H1 (cell line): ENCODE data around the gene SPATS1. TPM values are rescaled to one million over a fixed set of nuclear protein-coding genes. Genes with fewer than 3 reads are reported as not detected.

ENCODE experiments used
- CTCF ChIA-PET: fragments of 300-600 bp; sonication (Branson Sonifier 250); formaldehyde crosslinking; loops from one replicate; lab custom pipeline; 2021; ENCODE audit not compliant: partially characterized antibody; lab: Charles Lee
- POLR2A ChIA-PET: fragments of 300-600 bp; sonication (Branson Sonifier 250); formaldehyde crosslinking; loops from one replicate; lab custom pipeline; 2021; ENCODE audit warnings: inconsistent platforms; ENCODE audit not compliant: partially characterized antibody; lab: Charles Lee
- DNase-seq, 2 experiments: peaks; one replicate each; pipeline versions ENCODE4 v3.0.0 to v3.0.0-alpha.2; 2010 to 2022; ENCODE audit warnings: low spot score in 2 of 2, low read depth in 1 of 2, mixed read lengths in 1 of 2
- FAIRE-seq: peaks from 2 replicates; lab custom pipeline; 2011; peaks lifted over from hg19 to GRCh38; lab: Jason Lieb, UNC
- H2AFZ ChIP-seq: 2 replicates; pipeline ENCODE4 v1.8.1; 2012; ENCODE audit warnings: low read length, inconsistent platforms
- H2AK5ac ChIP-seq: 2 replicates; pipeline ENCODE4 v1.6.1; 2013; ENCODE audit warnings: low read depth, low read length
- H2BK120ac ChIP-seq: replicated peaks from 2 replicates; pipeline ENCODE3; 2013; ENCODE audit warnings: low read depth, low read length, inconsistent platforms
- H2BK12ac ChIP-seq: 2 replicates; pipeline ENCODE4 v1.6.1; 2013; ENCODE audit warnings: low read depth, low read length
- H2BK15ac ChIP-seq: 2 replicates; pipeline ENCODE4 v1.6.1; 2013; ENCODE audit warnings: low read length
- H2BK20ac ChIP-seq: 2 replicates; pipeline ENCODE4 v1.6.1; 2013; ENCODE audit warnings: low read length
- H2BK5ac ChIP-seq: 2 replicates; pipeline ENCODE4 v1.6.1; 2013; ENCODE audit warnings: low read depth, low read length
- H3K14ac ChIP-seq: 2 replicates; pipeline ENCODE4 v1.6.1; 2013; ENCODE audit warnings: inconsistent platforms; ENCODE audit not compliant: insufficient read length
- H3K18ac ChIP-seq: 2 replicates; pipeline ENCODE4 v1.6.1; 2013; ENCODE audit warnings: low read length; ENCODE audit errors: extremely low read depth
- H3K23ac ChIP-seq: 2 replicates; pipeline ENCODE4 v1.6.1; 2013; ENCODE audit warnings: inconsistent platforms; ENCODE audit not compliant: insufficient read length
- H3K23me2 ChIP-seq: 2 replicates; pipeline ENCODE4 v1.6.1; 2013; ENCODE audit warnings: low read depth, low read length
- H3K27ac ChIP-seq: 2 replicates; pipeline ENCODE4 v1.6.1; 2011; ENCODE audit warnings: low read depth, low read length, inconsistent platforms
- H3K27me3 ChIP-seq, 4 experiments: replicated peaks in 1 of 4; 1 replicate in 1 of 4; 2 replicates in 3 of 4; pipeline versions ENCODE4 v1.6.1 to v1.8.1; 2011 to 2013; ENCODE audit warnings: low read length in 3 of 4, mild to moderate bottlenecking in 3 of 4, inconsistent platforms in 2 of 4, mixed read lengths in 2 of 4, moderate library complexity in 1 of 4; ENCODE audit not compliant: control insufficient read depth in 3 of 4, insufficient read depth in 3 of 4; ENCODE audit errors: extremely low read depth in 1 of 4
- H3K36me3 ChIP-seq, 4 experiments: 2 replicates each; pipeline versions ENCODE4 v1.6.1 to v1.8.1; 2011 to 2013; ENCODE audit warnings: mild to moderate bottlenecking in 4 of 4, low read length in 3 of 4, moderate library complexity in 2 of 4, control low read depth in 1 of 4, inconsistent platforms in 1 of 4; ENCODE audit not compliant: insufficient read depth in 4 of 4, control insufficient read depth in 2 of 4
- H3K4ac ChIP-seq: replicated peaks from 2 replicates; pipeline ENCODE3; 2013; ENCODE audit warnings: low read length, low read depth, mixed read lengths, inconsistent platforms; ENCODE audit not compliant: insufficient read length
- H3K4me1 ChIP-seq, 4 experiments: replicated peaks in 1 of 4; 1 replicate in 1 of 4; 2 replicates in 3 of 4; pipeline versions ENCODE4 v1.6.1 to v1.8.1; 2011 to 2013; ENCODE audit warnings: low read length in 3 of 4, inconsistent platforms in 2 of 4, mixed read lengths in 1 of 4; ENCODE audit not compliant: insufficient read depth in 4 of 4, control insufficient read depth in 3 of 4
- H3K4me2 ChIP-seq, 2 experiments: 2 replicates each; pipeline versions ENCODE4 v1.6.1 to v1.8.1; 2011 to 2013; ENCODE audit warnings: low read depth in 2 of 2, low read length in 2 of 2, control low read depth in 1 of 2, inconsistent platforms in 1 of 2, mild to moderate bottlenecking in 1 of 2; ENCODE audit not compliant: insufficient read depth in 1 of 2
- H3K4me3 ChIP-seq, 4 experiments: fragments of 200-600, 300-600 bp in 1 of 4; sonication (generic), shearing (Covaris generic), sonication (Bioruptor Twin) in 1 of 4; 2 replicates each; pipeline versions ENCODE4 v1.5.1 to v1.8.1; 2011 to 2016; ENCODE audit warnings: low read length in 4 of 4, low read depth in 3 of 4, control low read depth in 2 of 4, inconsistent platforms in 2 of 4, mild to moderate bottlenecking in 2 of 4, mixed read lengths in 1 of 4, moderate library complexity in 1 of 4; ENCODE audit not compliant: insufficient read depth in 2 of 4; ENCODE audit errors: extremely low read depth in 1 of 4
- H3K56ac ChIP-seq: replicated peaks from 2 replicates; pipeline ENCODE3; 2013; ENCODE audit warnings: low read depth, mild to moderate bottlenecking, mixed read lengths, low read length, inconsistent platforms; ENCODE audit not compliant: insufficient read length
- H3K79me1 ChIP-seq: 2 replicates; pipeline ENCODE4 v1.6.1; 2013; ENCODE audit warnings: low read depth, low read length, control low read depth
- H3K79me2 ChIP-seq, 2 experiments: 2 replicates each; pipeline versions ENCODE4 v1.6.1 to v1.8.1; 2012 to 2013; ENCODE audit warnings: low read length in 2 of 2, mild to moderate bottlenecking in 2 of 2, inconsistent platforms in 1 of 2; ENCODE audit not compliant: insufficient read depth in 2 of 2, control insufficient read depth in 1 of 2
- H3K9ac ChIP-seq, 4 experiments: replicated peaks in 1 of 4; 1 replicate in 1 of 4; 2 replicates in 3 of 4; pipeline versions ENCODE4 v1.6.1 to v1.8.1; 2011 to 2013; ENCODE audit warnings: low read depth in 3 of 4, low read length in 3 of 4, control low read depth in 2 of 4, mild to moderate bottlenecking in 2 of 4, moderate library complexity in 2 of 4, inconsistent platforms in 1 of 4; ENCODE audit errors: extremely low read depth in 1 of 4
- H3K9me3 ChIP-seq, 2 experiments: 2 replicates each; pipeline versions ENCODE4 v1.6.1 to v1.8.1; 2012 to 2013; ENCODE audit warnings: mild to moderate bottlenecking in 2 of 2, moderate library complexity in 2 of 2, control low read depth in 1 of 2, inconsistent platforms in 1 of 2, low read depth in 1 of 2, low read length in 1 of 2, mixed read lengths in 1 of 2; ENCODE audit not compliant: insufficient read depth in 2 of 2
- H4K20me1 ChIP-seq, 2 experiments: replicated peaks in 1 of 2; 2 replicates each; pipeline versions ENCODE3 to v1.8.1; 2011 to 2013; ENCODE audit warnings: inconsistent platforms in 2 of 2, low read length in 2 of 2, mild to moderate bottlenecking in 1 of 2; ENCODE audit not compliant: insufficient read depth in 2 of 2, control insufficient read depth in 1 of 2
- H4K5ac ChIP-seq: 2 replicates; pipeline ENCODE4 v1.6.1; 2013; ENCODE audit warnings: low read length, low read depth, mixed read lengths, inconsistent platforms; ENCODE audit not compliant: insufficient read length
- H4K8ac ChIP-seq: 2 replicates; pipeline ENCODE4 v1.8.0; 2013; ENCODE audit warnings: mild to moderate bottlenecking, moderate library complexity, low read length, inconsistent platforms; ENCODE audit not compliant: insufficient read depth; ENCODE audit errors: extremely low read depth
- H4K91ac ChIP-seq: replicated peaks from 2 replicates; pipeline ENCODE3; 2013; ENCODE audit warnings: low read length, mixed read lengths, inconsistent platforms; ENCODE audit not compliant: insufficient read length
- POLR2AphosphoS5 ChIP-seq: IDR thresholded peaks from 2 replicates; pipeline ENCODE4 v1.6.1; 2011; ENCODE audit warnings: low read depth, low read length
- TCF12 ChIP-seq: IDR thresholded peaks from 2 replicates; pipeline ENCODE4 v1.6.1; 2011; ENCODE audit warnings: low read depth, mild to moderate bottlenecking, low read length
- WGBS, 2 experiments: shearing (Covaris generic) in 1 of 2; methylation state at CpG; one replicate each; pipeline versions ENCODE4 v1.1.6 to v1.1.7; 2013 to 2015; ENCODE audit warnings: low lambda C conversion rate in 2 of 2, mixed read lengths in 2 of 2, inconsistent platforms in 1 of 2, low coverage in 1 of 2, missing lambda C conversion rate in 1 of 2; ENCODE audit not compliant: insufficient replicate concordance in 2 of 2, insufficient coverage in 1 of 2, insufficient read length in 1 of 2; ENCODE audit errors: extremely low coverage in 1 of 2, missing lambda C conversion rate in 1 of 2; 5-methylcytosine and 5-hydroxymethylcytosine counted together
- polyA plus RNA-seq, 7 experiments: library from polyadenylated mRNA; depleted of rRNA in 3 of 7; stranded (reverse) in 5 of 7; unstranded in 2 of 7; fragments of >200 nt in 5 of 7; fragments of 200-250 nt in 2 of 7; gene quantifications; 1 replicate in 5 of 7; 2 replicates in 1 of 7; 4 replicates in 1 of 7; pipeline versions ENCODE4 v1.2.1 to v1.2.3, GENCODE V29; 2011 to 2013; ENCODE audit warnings: missing spikeins in 2 of 7, mixed read lengths in 2 of 7
- total RNA-seq: library from RNA; stranded (reverse); fragmentation: NEBNext Ultra II Directional; extraction: Animal tissue kit (Norgen Biotek cat#: 25700); gene quantifications from 2 replicates; pipeline ENCODE4 v1.2.1, GENCODE V29; 2021

SPATS1 gene
- total and polyA plus RNA-seq, 2 of the 8 experiments (the other 6 are each of a cell fraction or from before 2014, with no cell fraction given), result not detected

- H3K4me1 ChIP-seq, result peaks cover 0 to 5% (median 4%) of the 10 kb centered on the region in 4 experiments; a peak in 4 of 7 replicates
- H4K91ac ChIP-seq, result no peak overlapping the region
- DNase-seq, result no peak
- no peak overlapping the region for H4K5ac ChIP-seq
- no peak overlapping the region for H2BK20ac ChIP-seq
- peaks cover 13 to 33% (median 20%) of the 10 kb centered on the region in 4 experiments; a peak in 7 of 8 replicates for H3K36me3 ChIP-seq
- H2BK12ac ChIP-seq, result no peak overlapping the region
- no peak overlapping the region for H3K14ac ChIP-seq
- H3K27ac ChIP-seq, result no peak overlapping the region
- peaks cover 0 to 19% (median 14%) of the 10 kb centered on the region in 4 experiments; a peak in 6 of 7 replicates for H3K27me3 ChIP-seq
- no peaks in the 10 kb centered on the region for H3K9me3 ChIP-seq
- no peaks in the 10 kb centered on the region for H3K79me1 ChIP-seq
- no peak overlapping the region for H2AK5ac ChIP-seq
- H2BK5ac ChIP-seq, result no peak overlapping the region
- ChIA-PET POLR2A (interaction anchor here (1.3 to 10.4 kb wide), 14 partner anchors 8 to 71 kb away, joined by 3 to 102 read pairs (median 14); partner anchors contain the start of genes AARS2, HSP90AB1, SLC35B2 and TMEM151B), CTCF (interaction anchor here (0.8 to 9.3 kb wide), 11 partner anchors 10 to 164 kb away, joined by 3 to 108 read pairs (median 7); partner anchors contain the start of genes AARS2 and TMEM151B)
- WGBS, 2 experiments, result 82% methylated on average over 3 of the region's 3 CpGs; no CpG with 5 or more reads in 1 of the 2 experiments
- no peak overlapping the region for H4K8ac ChIP-seq
- no peak for TF ChIP-seq TCF12
- TF ChIP-seq POLR2AphosphoS5, result peak; percentile 13; the same call in 1 of the 2 replicates
- no peak overlapping the region for H2AFZ ChIP-seq
- H3K4me3 ChIP-seq, result no peak overlapping the region
- H4K20me1 ChIP-seq, result peaks cover 0 to 2% of the 10 kb centered on the region in 2 experiments
- H3K56ac ChIP-seq, result no peak overlapping the region
- no peak overlapping the region for H2BK120ac ChIP-seq
- no peak overlapping the region for H2BK15ac ChIP-seq
- H3K4ac ChIP-seq, result no peak overlapping the region
- no peaks in the 10 kb centered on the region for H3K79me2 ChIP-seq
- no peak overlapping the region for H3K23ac ChIP-seq
- peaks cover 14% of the 10 kb centered on the region for H3K23me2 ChIP-seq
- no peak overlapping the region for H3K9ac ChIP-seq
- no peak overlapping the region for H3K4me2 ChIP-seq
- peak; percentile 32 for FAIRE-seq
- H3K18ac ChIP-seq, result no peak overlapping the region
These were observed 43.6 kb upstream of the SPATS1 start for GRCh38 chr6:44298864-44299263.
